Loucy (cell line): Measurements from ENCODE around the gene SORD.
"Not testable (repeated sequence)": the region's sequence is repeated elsewhere in the genome, so short reads cannot be mapped to it uniquely, and the experiment has no call there.

ENCODE experiments used
- CTCF ChIP-seq: fragments of 200-600 bp; sonication (generic); conservative IDR thresholded peaks from 2 replicates; pipeline ENCODE4 v1.5.1; 2014; ENCODE audit warnings: mild to moderate bottlenecking, antibody characterized with exemption, low read length
- EZH2phosphoT487 ChIP-seq: fragments of 200-600 bp; IDR thresholded peaks from 2 replicates; pipeline ENCODE4 v1.6.1; 2018; ENCODE audit warnings: antibody characterized with exemption, mild to moderate bottlenecking, moderate library complexity, borderline replicate concordance

DNA sequence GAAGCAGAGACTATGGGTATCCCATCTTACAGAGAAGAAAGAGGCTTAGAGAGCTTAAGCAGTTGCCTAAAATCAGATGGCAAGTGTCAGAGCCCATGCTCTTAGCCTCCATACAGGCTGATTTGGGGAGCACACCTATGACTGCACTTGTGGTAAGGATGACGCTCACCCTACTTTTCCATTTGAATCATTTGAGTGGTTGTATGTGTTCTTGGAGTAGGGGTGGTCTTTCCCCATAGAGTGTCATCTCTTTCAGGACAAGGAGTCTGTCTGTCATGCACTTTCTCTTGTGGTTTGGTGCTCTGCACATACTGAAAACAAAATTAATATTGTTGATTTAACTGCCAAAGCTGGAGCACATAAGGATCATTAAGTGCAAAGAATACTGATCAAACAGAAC lies 35.3 kb upstream of the SORD start:
- not testable (repeated sequence) for TF ChIP-seq CTCF, EZH2phosphoT487
